Muscle of leg (tissue), 11 donors: ENCODE data around the gene STAB1. TPM values are rescaled to one million over a fixed set of nuclear protein-coding genes. Genes with fewer than 3 reads are reported as not detected.

Experiments used
- DNase-seq: peaks from one replicate; pipeline ENCODE4 v3.0.0; 2013
- H3K27ac ChIP-seq: one replicate; pipeline ENCODE4 v1.5.1; 2013; ENCODE audit warnings: mild to moderate bottlenecking, low read length, control low read depth
- H3K27me3 ChIP-seq: one replicate; pipeline ENCODE4 v1.6.1; 2013; ENCODE audit warnings: low read length; ENCODE audit not compliant: control insufficient read depth, insufficient read depth
- H3K36me3 ChIP-seq: one replicate; pipeline ENCODE4 v1.6.1; 2013; ENCODE audit warnings: low read length; ENCODE audit not compliant: control insufficient read depth, insufficient read depth
- H3K4me1 ChIP-seq: one replicate; pipeline ENCODE4 v1.6.1; 2013; ENCODE audit warnings: low read length; ENCODE audit not compliant: control insufficient read depth, insufficient read depth
- H3K4me3 ChIP-seq: one replicate; pipeline ENCODE4 v1.5.1; 2013; ENCODE audit warnings: low read length, control low read depth
- H3K9me3 ChIP-seq: replicated peaks from 2 replicates; pipeline ENCODE4 v1.6.1; 2013; ENCODE audit warnings: low read depth, low read length; ENCODE audit not compliant: control insufficient read depth
- WGBS: methylation state at CpG from one replicate; pipeline ENCODE4 v1.1.5; 2013; ENCODE audit warnings: missing lambda C conversion rate; ENCODE audit not compliant: insufficient coverage; 5-methylcytosine and 5-hydroxymethylcytosine counted together
- polyA plus RNA-seq, 8 donors: library from polyadenylated mRNA; unstranded; fragments of 120-200 nt; gene quantifications; one replicate each; pipeline versions ENCODE4 v1.2.1 to v1.2.3, GENCODE V29; 2013; ENCODE audit warnings: inconsistent platforms in 1 of 8, low replicate concordance in 1 of 8; ENCODE audit not compliant: insufficient read length in 8 of 8, insufficient read depth in 1 of 8
- total RNA-seq: library from RNA; stranded (reverse); fragments of 120-200 nt; gene quantifications from one replicate; pipeline ENCODE4 v1.2.4, GENCODE V29; 2013

Gene STAB1
- total and polyA plus RNA-seq, 9 donors: 39.4 to 60.5 (median 53.1) TPM

- DNase-seq: no peak
- H3K27me3 ChIP-seq: no peaks in the 10 kb centered on the region
- H3K4me3 ChIP-seq: no peak overlapping the region
- H3K27ac ChIP-seq: no peak overlapping the region
- no peaks in the 10 kb centered on the region for H3K9me3 ChIP-seq
- no peaks in the 10 kb centered on the region for H3K4me1 ChIP-seq
- 88% methylated on average over 1 of the region's 3 CpGs for WGBS
- H3K36me3 ChIP-seq: peaks cover 50% of the 10 kb centered on the region
These were observed 57.0 kb downstream of the STAB1 start for GRCh38 chr3:52552089-52552488.

DNA sequence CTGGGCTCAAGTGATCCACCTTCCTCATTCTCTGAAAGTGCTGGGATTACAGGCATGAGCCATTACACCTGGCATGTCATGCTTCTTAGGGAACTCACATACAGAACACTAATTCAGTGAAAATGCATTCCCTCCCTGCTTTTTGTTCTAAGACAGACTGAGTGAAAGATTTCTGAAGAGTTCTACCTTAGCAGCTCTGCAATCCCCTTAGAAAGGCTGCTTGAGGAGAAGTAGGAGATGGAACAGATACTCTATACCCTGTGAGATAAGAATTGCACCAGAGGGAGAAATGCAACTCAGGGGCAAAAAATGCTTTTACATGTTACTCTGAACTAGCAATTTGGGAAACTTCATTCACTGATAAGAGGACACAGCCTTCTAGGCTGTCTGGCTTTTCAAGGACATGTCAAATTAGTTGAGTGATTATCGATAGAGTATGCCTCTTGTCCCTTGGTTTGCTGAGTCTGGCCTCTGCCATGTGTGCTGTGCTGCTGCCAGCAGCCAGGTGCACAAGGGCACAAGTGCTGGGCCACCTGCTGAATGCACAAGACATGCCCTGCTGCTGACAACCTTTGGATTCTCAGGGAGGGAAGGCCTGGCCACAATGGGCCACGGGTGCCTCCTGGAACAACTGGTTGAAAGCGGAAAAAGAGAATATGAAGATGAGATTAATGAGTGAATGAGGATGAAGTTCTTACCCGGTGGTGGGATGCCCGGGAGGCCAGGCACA is 59.1 kb downstream of the STAB1 start:
- WGBS: 97% methylated on average over 5 of the region's 5 CpGs
- Histone ChIP-seq H3K4me1 (no peaks in the 10 kb centered on the region), H3K4me3 (no peak overlapping the region), H3K36me3 (peaks cover 55% of the 10 kb centered on the region), H3K9me3 (no peaks in the 10 kb centered on the region), H3K27ac (no peak overlapping the region), H3K27me3 (no peaks in the 10 kb centered on the region)
- no peak for DNase-seq

DNA sequence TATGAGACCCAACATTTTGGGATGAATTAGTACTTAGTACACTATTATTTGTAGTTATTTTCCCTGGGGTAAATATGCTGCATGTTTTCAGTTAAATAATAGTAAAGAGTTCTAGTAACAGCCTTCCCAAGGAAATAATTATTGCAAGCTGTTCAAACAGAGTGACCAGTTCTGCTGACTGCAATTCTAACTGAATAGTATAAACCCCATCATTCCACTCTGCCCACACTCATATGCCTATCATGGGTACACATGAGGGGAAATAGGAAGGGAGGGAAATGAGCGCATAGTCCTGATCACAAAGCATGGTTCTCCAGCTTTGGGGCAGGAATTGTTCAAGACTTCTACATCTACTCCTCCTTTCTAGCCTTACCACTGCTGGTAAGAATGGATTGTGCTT is 59.9 kb downstream of the STAB1 start:
- H3K27me3 ChIP-seq: no peaks in the 10 kb centered on the region
- no peaks in the 10 kb centered on the region for H3K4me1 ChIP-seq
- H3K4me3 ChIP-seq: no peak overlapping the region
- no peak overlapping the region for H3K27ac ChIP-seq
- H3K9me3 ChIP-seq: no peaks in the 10 kb centered on the region
- DNase-seq: no peak
- peaks cover 59% of the 10 kb centered on the region for H3K36me3 ChIP-seq
- WGBS: no CpG with 5 or more reads among the region's 1 CpG

- Histone ChIP-seq H3K4me3 (no peak overlapping the region), H3K9me3 (no peaks in the 10 kb centered on the region), H3K4me1 (no peaks in the 10 kb centered on the region), H3K36me3 (peaks cover 53% of the 10 kb centered on the region), H3K27ac (no peak overlapping the region), H3K27me3 (no peaks in the 10 kb centered on the region)
- 96% methylated on average over 4 of the region's 9 CpGs for WGBS
- DNase-seq: no peak
These were observed 62.1 kb downstream of the STAB1 start for GRCh38 chr3:52557011-52557960.

GRCh38 chr3:52558436-52558835 is 63.3 kb downstream of the STAB1 start:
- Histone ChIP-seq H3K27me3 (no peaks in the 10 kb centered on the region), H3K4me3 (no peak overlapping the region), H3K4me1 (no peaks in the 10 kb centered on the region), H3K36me3 (peaks cover 55% of the 10 kb centered on the region), H3K9me3 (no peaks in the 10 kb centered on the region), H3K27ac (no peak overlapping the region)
- no peak for DNase-seq
- 82% methylated on average over 2 of the region's 5 CpGs for WGBS

GRCh38 chr3:52561028-52561747 is 66.0 kb downstream of the STAB1 start:
- no peaks in the 10 kb centered on the region for H3K4me1 ChIP-seq
- WGBS: 87% methylated on average over 3 of the region's 4 CpGs
- no peak overlapping the region for H3K4me3 ChIP-seq
- no peak overlapping the region for H3K27ac ChIP-seq
- no peaks in the 10 kb centered on the region for H3K27me3 ChIP-seq
- H3K9me3 ChIP-seq: no peaks in the 10 kb centered on the region
- H3K36me3 ChIP-seq: peaks cover 48% of the 10 kb centered on the region
- DNase-seq: no peak

DNA sequence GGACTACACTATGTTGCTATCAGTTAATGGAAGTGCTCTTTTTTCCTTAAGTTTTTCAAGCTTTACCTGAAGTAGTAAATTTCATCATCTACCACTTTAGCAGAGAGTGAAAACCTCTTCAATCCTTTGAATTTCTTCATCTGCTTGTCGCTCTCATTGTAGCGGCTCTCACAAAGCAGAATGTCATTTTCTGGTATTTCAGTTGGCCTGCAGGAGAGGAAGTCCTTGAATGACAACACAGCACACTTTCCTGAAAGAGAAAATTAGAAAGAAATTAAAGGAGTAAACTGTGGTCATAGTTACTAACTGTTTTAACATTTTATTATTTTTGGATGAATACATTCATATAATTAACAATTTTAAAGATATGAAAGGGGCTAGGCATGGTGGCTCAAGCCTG is 68.8 kb downstream of the STAB1 start:
- H3K36me3 ChIP-seq: peaks cover 34% of the 10 kb centered on the region
- no peaks in the 10 kb centered on the region for H3K4me1 ChIP-seq
- no peaks in the 10 kb centered on the region for H3K27me3 ChIP-seq
- no peak overlapping the region for H3K4me3 ChIP-seq
- WGBS: no CpG with 5 or more reads among the region's 2 CpGs
- no peaks in the 10 kb centered on the region for H3K9me3 ChIP-seq
- no peak overlapping the region for H3K27ac ChIP-seq
- no peak for DNase-seq

DNA sequence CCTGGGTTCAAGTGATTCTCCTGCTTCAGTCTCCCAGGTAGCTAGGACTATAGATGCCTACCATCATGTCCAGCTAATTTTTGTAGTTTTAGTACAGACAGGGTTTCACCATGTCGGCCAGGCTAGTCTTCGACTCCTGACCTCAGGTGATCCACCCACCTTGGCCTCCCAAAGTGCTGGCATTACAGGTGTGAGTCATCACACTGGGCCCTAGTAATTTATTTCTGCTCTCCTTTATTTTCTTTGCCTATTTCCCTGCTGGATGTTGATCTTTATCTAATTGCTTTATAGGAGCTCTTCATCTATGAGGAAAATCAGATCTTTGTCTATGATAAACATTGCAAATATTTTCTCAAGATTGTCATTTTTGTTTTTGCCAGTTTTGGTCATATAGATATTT is 72.9 kb downstream of the STAB1 start:
- DNase-seq: no peak
- Histone ChIP-seq H3K27ac (no peak overlapping the region), H3K36me3 (peaks cover 11% of the 10 kb centered on the region), H3K4me3 (no peak overlapping the region), H3K9me3 (no peaks in the 10 kb centered on the region), H3K27me3 (no peaks in the 10 kb centered on the region), H3K4me1 (no peaks in the 10 kb centered on the region)
- WGBS: 100% methylated on average over 2 of the region's 2 CpGs

DNA sequence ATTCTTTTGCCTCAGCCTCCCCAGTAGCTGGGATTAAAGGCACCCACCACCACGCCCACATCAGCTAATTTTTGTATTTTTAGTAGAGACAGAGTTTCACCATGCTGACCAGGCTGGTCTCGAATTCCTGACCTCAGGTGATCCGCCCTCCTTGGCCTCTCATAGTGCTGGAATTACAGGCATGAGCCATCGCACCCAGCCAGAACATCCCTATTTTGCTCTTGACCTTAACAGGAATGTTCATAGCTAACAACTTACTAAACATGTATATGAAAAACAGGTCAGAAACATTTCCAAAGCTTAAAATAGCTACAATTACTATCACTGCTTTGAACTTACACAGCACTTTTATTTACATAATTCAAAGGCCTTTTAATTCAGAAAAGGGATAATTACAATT is 74.9 kb downstream of the STAB1 start:
- WGBS: 90% methylated on average over 3 of the region's 4 CpGs
- Histone ChIP-seq H3K27me3 (no peaks in the 10 kb centered on the region), H3K9me3 (no peaks in the 10 kb centered on the region), H3K27ac (no peak overlapping the region), H3K4me3 (no peak overlapping the region), H3K36me3 (peaks cover 24% of the 10 kb centered on the region), H3K4me1 (no peaks in the 10 kb centered on the region)
- DNase-seq: no peak

DNA sequence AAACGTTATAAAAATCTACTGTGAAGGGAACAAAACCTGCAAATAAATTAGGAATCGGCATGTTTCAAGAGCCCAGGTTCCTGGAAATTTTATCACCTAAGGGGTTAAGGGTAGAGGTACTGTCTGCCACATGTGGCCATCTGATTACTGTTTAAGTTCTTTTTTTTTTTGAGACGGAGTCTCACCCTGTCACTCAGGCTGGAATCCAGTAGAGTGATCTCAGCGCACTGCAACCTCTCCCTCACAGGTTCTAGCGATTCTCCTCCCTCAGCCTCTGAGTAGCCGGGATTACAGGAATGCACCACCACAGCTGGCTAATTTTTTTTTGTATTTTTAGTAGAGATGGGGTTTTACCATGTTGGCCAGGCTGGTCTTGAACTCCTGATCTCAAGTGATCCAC is 77.1 kb downstream of the STAB1 start:
- Histone ChIP-seq H3K4me1 (no peaks in the 10 kb centered on the region), H3K36me3 (peaks cover 34% of the 10 kb centered on the region), H3K27ac (no peak overlapping the region), H3K9me3 (no peaks in the 10 kb centered on the region), H3K4me3 (no peak overlapping the region), H3K27me3 (no peaks in the 10 kb centered on the region)
- 50% methylated on average over 2 of the region's 6 CpGs for WGBS
- no peak for DNase-seq
